KMS-11 (cell line): ENCODE data around the gene SPPL2A.
A peak's percentile ranks its signal among the peaks of the same experiment; 100 is the strongest.
"Not testable (repeated sequence)": the region's sequence is repeated elsewhere in the genome, so short reads cannot be mapped to it uniquely, and the experiment has no call there.

Experiments
- H2AFZ ChIP-seq: fragments of 200-600 bp; sonication (generic); 2 replicates; pipeline ENCODE4 v1.6.1; 2016; ENCODE audit warnings: antibody characterized with exemption, mixed run types, low read depth
- H3K27ac ChIP-seq: fragments of 200-600 bp; sonication (generic); 2 replicates; pipeline ENCODE4 v1.6.1; 2016; ENCODE audit warnings: mild to moderate bottlenecking, mixed run types
- H3K27me3 ChIP-seq: fragments of 200-600 bp; sonication (generic); 2 replicates; pipeline ENCODE4 v1.6.1; 2017; ENCODE audit warnings: mild to moderate bottlenecking, low read depth, mixed run types, moderate library complexity; ENCODE audit not compliant: insufficient read depth
- H3K36me3 ChIP-seq: fragments of 200-600 bp; sonication (generic); 2 replicates; pipeline ENCODE4 v1.6.1; 2017; ENCODE audit warnings: mild to moderate bottlenecking, mixed run types; ENCODE audit not compliant: insufficient read depth
- H3K4me1 ChIP-seq: fragments of 200-600 bp; sonication (generic); 2 replicates; pipeline ENCODE4 v1.6.1; 2016; ENCODE audit warnings: mild to moderate bottlenecking, low read depth, mixed run types; ENCODE audit not compliant: poor library complexity, severe bottlenecking
- H3K4me2 ChIP-seq: fragments of 200-600 bp; sonication (generic); 2 replicates; pipeline ENCODE4 v1.7.0; 2016; ENCODE audit warnings: mild to moderate bottlenecking, mixed run types
- H3K4me3 ChIP-seq: fragments of 200-600 bp; sonication (generic); IDR thresholded peaks from 2 replicates; pipeline ENCODE4 v1.6.1; 2017; ENCODE audit warnings: low read depth, low read length, mixed read lengths; ENCODE audit not compliant: insufficient read depth
- H3K79me2 ChIP-seq: fragments of 200-600 bp; sonication (generic); 2 replicates; pipeline ENCODE4 v1.6.1; 2016; ENCODE audit warnings: low read depth, mixed run types; ENCODE audit not compliant: insufficient read depth
- H3K9ac ChIP-seq: fragments of 200-600 bp; sonication (generic); 2 replicates; pipeline ENCODE4 v1.6.1; 2016; ENCODE audit warnings: mild to moderate bottlenecking, mixed run types
- H4K20me1 ChIP-seq: fragments of 200-600 bp; sonication (generic); 2 replicates; pipeline ENCODE4 v1.6.1; 2016; ENCODE audit warnings: mild to moderate bottlenecking, mixed run types; ENCODE audit not compliant: insufficient read depth
- CTCF ChIP-seq: fragments of 200-600 bp; sonication (generic); conservative IDR thresholded peaks from 2 replicates; pipeline ENCODE4 v1.6.1; 2017; ENCODE audit warnings: low read depth, mild to moderate bottlenecking, antibody characterized with exemption, low read length, moderate library complexity, mixed read lengths

The SPPL2A gene

GRCh38 chr15:50698101-50698500 is 67.4 kb downstream of the SPPL2A start:
- no peak for TF ChIP-seq CTCF
- no peaks in the 10 kb centered on the region for H3K27me3 ChIP-seq
- no peak overlapping the region for H2AFZ ChIP-seq
- H3K4me1 ChIP-seq: no peaks in the 10 kb centered on the region
- H3K27ac ChIP-seq: no peak overlapping the region
- H3K4me3 ChIP-seq: no peak overlapping the region
- no peaks in the 10 kb centered on the region for H3K79me2 ChIP-seq
- no peak overlapping the region for H3K4me2 ChIP-seq
- no peaks in the 10 kb centered on the region for H4K20me1 ChIP-seq
- 0 out of 2 replicates have a peak, but pooled peaks cover 3% of the 10 kb centered on the region for H3K36me3 ChIP-seq
- no peak overlapping the region for H3K9ac ChIP-seq

DNA sequence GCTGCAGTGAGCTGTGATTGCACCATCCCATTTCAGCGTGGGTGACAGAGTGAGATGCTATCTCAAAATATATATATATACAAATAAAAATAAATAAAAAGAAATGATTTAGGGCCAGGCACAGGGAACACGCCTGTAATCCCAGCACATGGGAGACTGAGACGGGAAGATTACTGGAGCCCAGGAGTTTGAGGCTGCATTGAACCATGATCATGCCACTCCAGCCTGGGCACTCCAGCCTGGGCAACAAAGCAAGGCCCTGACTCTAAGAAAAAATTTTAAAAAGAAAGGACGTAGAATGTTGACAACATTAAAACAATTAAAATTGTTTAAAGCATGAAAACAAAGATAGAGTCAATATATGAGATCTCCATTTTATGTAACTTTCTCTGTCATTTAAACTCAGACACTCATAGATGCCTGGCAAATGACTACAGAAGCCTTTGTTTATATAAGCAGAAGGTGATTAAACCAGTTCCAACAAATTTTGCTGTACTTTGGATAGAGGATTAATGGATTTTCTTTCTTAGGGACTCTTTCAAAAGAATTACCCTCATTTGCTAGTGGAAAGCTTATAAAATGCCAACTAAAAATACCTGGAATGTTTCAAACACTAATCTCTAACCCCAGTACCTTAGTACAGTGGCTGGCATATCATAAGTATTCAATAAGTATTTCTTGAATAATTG is 68.3 kb downstream of the SPPL2A start:
- Histone ChIP-seq H3K36me3 (0 out of 2 replicates have a peak, but pooled peaks cover 3% of the 10 kb centered on the region), H4K20me1 (no peaks in the 10 kb centered on the region), H3K4me3 (no peak overlapping the region), H3K9ac (no peak overlapping the region), H3K27me3 (no peaks in the 10 kb centered on the region), H2AFZ (no peak overlapping the region), H3K27ac (no peak overlapping the region), H3K4me1 (no peaks in the 10 kb centered on the region), H3K79me2 (no peaks in the 10 kb centered on the region), H3K4me2 (no peak overlapping the region)
- no peak for TF ChIP-seq CTCF

DNA sequence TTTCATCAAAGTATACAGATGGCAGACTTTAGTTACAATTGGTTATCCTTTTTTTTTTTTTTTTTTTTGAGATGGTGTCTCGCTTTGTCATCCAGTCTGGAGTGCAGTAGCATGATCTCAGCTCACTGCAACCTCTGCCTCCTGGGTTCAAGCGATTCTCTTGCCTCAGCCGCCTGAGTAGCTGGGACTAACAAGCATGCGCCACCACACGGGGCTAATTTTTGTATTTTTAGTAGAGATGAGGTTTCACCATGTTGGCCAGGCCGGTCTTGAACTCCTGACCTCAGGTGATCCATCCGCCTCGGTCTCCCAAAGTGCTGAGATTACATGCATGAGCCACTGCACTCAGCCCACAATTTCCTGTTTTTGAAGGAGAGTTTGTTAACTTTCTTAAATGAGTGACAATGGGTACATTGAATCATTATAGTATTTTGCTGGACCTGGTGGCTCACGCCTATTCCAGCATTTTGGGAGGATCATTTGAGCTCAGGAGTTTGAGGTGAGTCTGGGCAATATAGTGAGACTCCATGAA is 70.8 kb downstream of the SPPL2A start:
- H3K4me3 ChIP-seq, H3K79me2 ChIP-seq, H3K9ac ChIP-seq, H3K27me3 ChIP-seq, H3K4me1 ChIP-seq, H4K20me1 ChIP-seq, H3K27ac ChIP-seq, H2AFZ ChIP-seq, H3K36me3 ChIP-seq, H3K4me2 ChIP-seq: not testable (repeated sequence)

GRCh38 chr15:50687302-50687902 is 78.1 kb downstream of the SPPL2A start:
- H3K27me3 ChIP-seq: no peaks in the 10 kb centered on the region
- peak overlapping the region; percentile 94 for H3K27ac ChIP-seq
- peaks cover 14% of the 10 kb centered on the region; the same call in 1 of the 2 replicates for H4K20me1 ChIP-seq
- peaks cover 37% of the 10 kb centered on the region for H3K79me2 ChIP-seq
- H3K4me1 ChIP-seq: peaks cover 29% of the 10 kb centered on the region
- no peaks in the 10 kb centered on the region for H3K36me3 ChIP-seq
- peak overlapping the region; percentile 71 for H3K4me2 ChIP-seq
- H3K4me3 ChIP-seq: no peak overlapping the region
- no peak for TF ChIP-seq CTCF
- peak overlapping the region; percentile 91 for H3K9ac ChIP-seq
- H2AFZ ChIP-seq: peak overlapping the region; percentile 97
